Osteoblast (primary cell): ENCODE data around the gene ING5. TPM values are rescaled to one million over a fixed set of nuclear protein-coding genes. Genes with fewer than 3 reads are reported as not detected.

Experiments
- DNase-seq: peaks from one replicate; pipeline ENCODE4 v3.0.0; 2011; ENCODE audit warnings: low spot score, mixed read lengths; ENCODE audit not compliant: insufficient read length; ENCODE audit errors: missing footprints
- H2AFZ ChIP-seq: 2 replicates; pipeline ENCODE4 v1.6.0; 2011; ENCODE audit warnings: mild to moderate bottlenecking, low read length
- H3K27ac ChIP-seq: 2 replicates; pipeline ENCODE4 v1.5.1; 2011; ENCODE audit warnings: mild to moderate bottlenecking, low read depth, low read length, moderate library complexity
- H3K27me3 ChIP-seq: 2 replicates; pipeline ENCODE4 v1.6.0; 2012; ENCODE audit warnings: mild to moderate bottlenecking, control low read depth, inconsistent platforms, low read length, moderate library complexity; ENCODE audit not compliant: insufficient read depth
- H3K36me3 ChIP-seq: 2 replicates; pipeline ENCODE4 v1.5.1; 2011; ENCODE audit warnings: mild to moderate bottlenecking, low read length, control low read depth, moderate library complexity; ENCODE audit not compliant: insufficient read depth
- H3K4me1 ChIP-seq: 2 replicates; pipeline ENCODE4 v1.5.1; 2011; ENCODE audit warnings: mild to moderate bottlenecking, low read length, control low read depth, moderate library complexity; ENCODE audit not compliant: insufficient read depth
- H3K4me2 ChIP-seq: 2 replicates; pipeline ENCODE4 v1.6.0; 2011; ENCODE audit warnings: mild to moderate bottlenecking, low read length; ENCODE audit not compliant: insufficient read depth
- H3K4me3 ChIP-seq: fragments of 200-600 bp; sonication (generic); 3 replicates; pipeline ENCODE4 v1.5.1; 2012; ENCODE audit warnings: mild to moderate bottlenecking, low read length, inconsistent platforms; ENCODE audit not compliant: insufficient read depth
- H3K79me2 ChIP-seq: 2 replicates; pipeline ENCODE4 v1.6.0; 2012; ENCODE audit warnings: mild to moderate bottlenecking, low read length, control low read depth, inconsistent platforms; ENCODE audit not compliant: insufficient read depth
- H3K9me3 ChIP-seq: 2 replicates; pipeline ENCODE4 v1.5.1; 2011; ENCODE audit warnings: low read depth, low read length, control low read depth
- H4K20me1 ChIP-seq: 2 replicates; pipeline ENCODE4 v1.6.0; 2012; ENCODE audit warnings: mild to moderate bottlenecking, low read length, control low read depth; ENCODE audit not compliant: insufficient read depth
- total RNA-seq: library from RNA; depleted of rRNA; stranded (reverse); fragments of >200 nt; gene quantifications from 2 replicates; pipeline ENCODE4 v1.2.3, GENCODE V29; 2012
- TF ChIP-seq, protein P1 (sequence below): IDR thresholded peaks from 2 replicates; pipeline ENCODE4 v1.5.1; 2011; ENCODE audit warnings: mild to moderate bottlenecking, low read depth, low read length, moderate library complexity; ENCODE audit errors: extremely low read depth

The ING5 gene
- total RNA-seq, 1 donor, result 16.6 TPM

DNA sequence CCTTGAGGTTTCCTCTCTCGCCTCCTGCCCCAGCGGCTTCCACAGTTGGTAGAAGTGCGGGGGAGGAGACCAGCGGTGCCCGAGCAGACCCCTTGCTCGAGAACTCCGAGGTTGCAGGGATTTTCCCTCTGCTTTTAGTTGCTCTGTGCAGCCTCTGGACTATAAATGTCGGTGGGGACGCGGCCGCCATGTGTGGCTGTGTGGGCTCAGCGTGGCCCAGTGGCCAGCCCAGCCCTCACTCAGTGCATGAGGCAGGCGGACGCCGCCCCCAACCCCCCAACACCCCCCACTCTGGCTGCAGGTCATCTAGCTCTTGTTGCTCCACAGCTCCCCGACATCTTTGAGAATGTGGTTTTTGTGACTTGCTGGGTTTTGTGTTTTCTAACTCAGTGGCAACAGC is 17.3 kb downstream of the ING5 start:
- TF ChIP-seq, protein P1, sequence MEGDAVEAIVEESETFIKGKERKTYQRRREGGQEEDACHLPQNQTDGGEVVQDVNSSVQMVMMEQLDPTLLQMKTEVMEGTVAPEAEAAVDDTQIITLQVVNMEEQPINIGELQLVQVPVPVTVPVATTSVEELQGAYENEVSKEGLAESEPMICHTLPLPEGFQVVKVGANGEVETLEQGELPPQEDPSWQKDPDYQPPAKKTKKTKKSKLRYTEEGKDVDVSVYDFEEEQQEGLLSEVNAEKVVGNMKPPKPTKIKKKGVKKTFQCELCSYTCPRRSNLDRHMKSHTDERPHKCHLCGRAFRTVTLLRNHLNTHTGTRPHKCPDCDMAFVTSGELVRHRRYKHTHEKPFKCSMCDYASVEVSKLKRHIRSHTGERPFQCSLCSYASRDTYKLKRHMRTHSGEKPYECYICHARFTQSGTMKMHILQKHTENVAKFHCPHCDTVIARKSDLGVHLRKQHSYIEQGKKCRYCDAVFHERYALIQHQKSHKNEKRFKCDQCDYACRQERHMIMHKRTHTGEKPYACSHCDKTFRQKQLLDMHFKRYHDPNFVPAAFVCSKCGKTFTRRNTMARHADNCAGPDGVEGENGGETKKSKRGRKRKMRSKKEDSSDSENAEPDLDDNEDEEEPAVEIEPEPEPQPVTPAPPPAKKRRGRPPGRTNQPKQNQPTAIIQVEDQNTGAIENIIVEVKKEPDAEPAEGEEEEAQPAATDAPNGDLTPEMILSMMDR, result no peak
- DNase-seq, result peak; percentile 49
- Histone ChIP-seq H2AFZ (no peak overlapping the region), H3K27me3 (no peaks in the 10 kb centered on the region), H3K4me3 (no peak overlapping the region), H3K4me1 (no peaks in the 10 kb centered on the region), H3K79me2 (no peaks in the 10 kb centered on the region), H3K27ac (no peak overlapping the region), H3K36me3 (peaks cover 41% of the 10 kb centered on the region), H4K20me1 (no peaks in the 10 kb centered on the region), H3K9me3 (peaks cover 6% of the 10 kb centered on the region), H3K4me2 (no peak overlapping the region)

DNA sequence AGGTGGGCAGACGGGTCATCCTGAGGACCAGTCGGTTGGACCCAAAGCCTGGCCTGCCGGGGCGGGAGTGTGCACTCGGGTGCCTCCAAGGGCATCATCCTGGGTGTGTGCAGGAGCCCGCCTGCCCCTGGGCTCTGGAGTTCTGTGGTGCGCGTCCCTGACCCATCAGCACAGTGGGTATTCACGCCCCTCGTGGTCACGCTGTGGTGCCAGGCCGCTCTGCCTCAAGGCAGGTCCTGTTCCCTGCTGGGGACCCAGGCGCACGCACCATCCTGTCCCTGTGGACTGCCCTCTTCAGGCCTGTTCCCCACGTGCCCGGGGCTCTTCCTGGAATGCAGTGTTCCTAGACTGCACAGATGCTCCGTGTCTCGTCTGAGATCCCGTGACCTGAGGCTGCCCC is 18.3 kb downstream of the ING5 start:
- H3K79me2 ChIP-seq, result no peaks in the 10 kb centered on the region
- no peak overlapping the region for H3K4me2 ChIP-seq
- TF ChIP-seq, protein P1, result no peak
- no peaks in the 10 kb centered on the region for H3K4me1 ChIP-seq
- no peak overlapping the region for H3K27ac ChIP-seq
- peak; percentile 70 for DNase-seq
- no peaks in the 10 kb centered on the region for H4K20me1 ChIP-seq
- peaks cover 6% of the 10 kb centered on the region for H3K9me3 ChIP-seq
- H2AFZ ChIP-seq, result no peak overlapping the region
- peaks cover 41% of the 10 kb centered on the region for H3K36me3 ChIP-seq
- no peaks in the 10 kb centered on the region for H3K27me3 ChIP-seq
- no peak overlapping the region for H3K4me3 ChIP-seq

DNA sequence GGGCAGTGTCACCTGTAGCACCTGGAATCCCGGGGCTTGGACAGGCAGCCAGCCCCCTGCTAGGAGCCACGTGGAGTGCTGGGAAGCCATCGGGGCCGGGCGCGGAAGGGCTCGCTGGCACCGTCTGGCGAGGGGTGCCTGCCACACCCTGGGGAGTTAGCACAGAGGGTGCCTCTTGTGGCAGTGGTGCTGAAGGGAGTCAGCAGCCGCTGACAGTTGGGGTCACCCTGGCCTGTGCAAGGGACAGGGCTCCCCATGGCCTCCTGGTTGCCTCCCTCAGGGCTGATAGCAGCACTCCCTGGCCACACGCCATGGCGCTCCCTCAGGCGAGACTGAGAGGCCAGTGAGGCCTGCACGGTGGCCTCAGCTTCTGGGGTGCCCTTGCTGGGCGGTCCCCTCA is 18.7 kb downstream of the ING5 start:
- Histone ChIP-seq H3K4me2 (no peak overlapping the region), H3K9me3 (peaks cover 6% of the 10 kb centered on the region), H3K36me3 (peaks cover 41% of the 10 kb centered on the region), H3K79me2 (no peaks in the 10 kb centered on the region), H3K4me3 (no peak overlapping the region), H3K4me1 (no peaks in the 10 kb centered on the region), H2AFZ (no peak overlapping the region), H3K27ac (no peak overlapping the region), H4K20me1 (no peaks in the 10 kb centered on the region), H3K27me3 (no peaks in the 10 kb centered on the region)
- TF ChIP-seq, protein P1, result no peak
- peak; percentile 81 for DNase-seq

DNA sequence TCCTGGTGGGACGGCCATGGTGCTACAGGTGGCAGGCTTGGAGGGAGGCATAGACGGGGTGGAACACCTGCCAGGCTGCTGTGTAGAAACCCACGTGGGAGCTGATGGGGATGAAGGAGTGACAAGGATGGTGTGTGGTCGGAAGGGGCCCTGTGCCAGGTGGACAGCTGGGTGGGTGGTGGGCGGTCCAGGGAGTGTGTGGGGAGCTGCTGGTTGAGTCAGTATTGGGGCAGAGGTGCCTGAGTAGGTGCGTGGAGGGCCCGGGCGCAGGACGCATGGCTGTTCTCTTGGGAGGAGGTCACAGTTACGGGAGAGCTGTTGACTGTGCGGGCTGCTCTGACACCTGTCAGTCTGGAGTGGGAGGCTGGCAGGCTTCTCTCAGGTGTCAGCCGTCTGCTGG is 20.0 kb downstream of the ING5 start:
- TF ChIP-seq, protein P1, result no peak
- Histone ChIP-seq H3K9me3 (peaks cover 6% of the 10 kb centered on the region), H3K27me3 (no peaks in the 10 kb centered on the region), H3K79me2 (no peaks in the 10 kb centered on the region), H3K4me1 (no peaks in the 10 kb centered on the region), H2AFZ (no peak overlapping the region), H3K36me3 (peaks cover 41% of the 10 kb centered on the region), H3K27ac (no peak overlapping the region), H3K4me2 (no peak overlapping the region), H4K20me1 (no peaks in the 10 kb centered on the region), H3K4me3 (no peak overlapping the region)
- DNase-seq, result peak; percentile 56
